Activated T-cell treated with anti-CD3 and anti-CD28 coated beads, Interleukin-2, amount 50 U/mL, for 72 hours (primary cell): Measurements from ENCODE around the gene CAMK1D. TPM values are rescaled to one million over a fixed set of nuclear protein-coding genes. Genes with fewer than 3 reads are reported as not detected.
"Not testable (repeated sequence)": the region's sequence is repeated elsewhere in the genome, so short reads cannot be mapped to it uniquely, and the experiment has no call there.

ENCODE experiments used
- ATAC-seq, 2 donors: fragments of 150-1000 bp; cut with Tn5 transposase; replicated peaks in 1 of 2; 2 replicates each; pipeline ENCODE4 v1.10.0; 2021; ENCODE audit warnings: moderate library complexity in 2 of 2, mild to moderate bottlenecking in 1 of 2
- DNase-seq, 2 donors: peaks; one replicate each; pipeline ENCODE4 v3.0.0; 2021 to 2022; ENCODE audit warnings: mixed read lengths in 1 of 2
- H3K27ac Mint-ChIP-seq: one replicate; pipeline ENCODE4 v1.8.0; 2022; ENCODE audit warnings: mild to moderate bottlenecking, moderate library complexity, mixed read lengths
- H3K27me3 Mint-ChIP-seq: one replicate; pipeline ENCODE4 v1.8.0; 2022; ENCODE audit warnings: low read depth, mixed read lengths
- H3K36me3 Mint-ChIP-seq, 2 donors: one replicate each; pipeline ENCODE4 v1.8.0; 2022; ENCODE audit warnings: mixed read lengths in 2 of 2, mild to moderate bottlenecking in 1 of 2; ENCODE audit not compliant: insufficient read depth in 2 of 2
- H3K4me1 Mint-ChIP-seq: one replicate; pipeline ENCODE4 v1.8.0; 2022; ENCODE audit warnings: low read depth, mixed read lengths
- H3K4me3 Mint-ChIP-seq, 2 donors: one replicate each; pipeline ENCODE4 v1.8.0; 2022; ENCODE audit warnings: mild to moderate bottlenecking in 2 of 2, mixed read lengths in 2 of 2, moderate library complexity in 2 of 2
- H3K9me3 Mint-ChIP-seq, 2 donors: one replicate each; pipeline ENCODE4 v1.8.0; 2022; ENCODE audit warnings: mixed read lengths in 2 of 2
- total RNA-seq, 2 donors: library from RNA; stranded (reverse); gene quantifications; one replicate each; pipeline ENCODE4 v1.2.3, GENCODE V29; 2022

Gene CAMK1D
- total RNA-seq, 2 donors from 2014 or later = 19.9 to 25.3 TPM

DNA sequence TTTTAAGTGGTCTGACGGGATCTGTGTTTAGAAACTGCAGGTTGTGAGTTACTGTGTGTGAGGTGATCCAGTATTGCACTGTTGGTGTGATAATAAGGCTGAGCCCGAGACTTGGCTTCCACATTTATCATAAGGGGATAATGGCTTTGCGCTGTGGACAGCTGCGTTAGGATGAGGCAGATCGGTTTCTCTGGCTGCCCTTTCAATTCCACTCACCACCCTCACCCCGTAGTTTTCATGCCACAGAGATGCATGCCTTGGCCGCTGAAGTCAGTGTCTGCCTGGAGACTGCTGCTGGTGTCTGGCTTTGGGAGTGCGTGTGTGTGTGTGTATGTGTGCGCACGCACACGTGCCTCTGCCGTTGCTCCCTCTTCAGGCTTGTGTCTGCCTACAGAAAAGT is 379.1 kb downstream of the CAMK1D start:
- H3K4me3 Mint-ChIP-seq = no peak overlapping the region
- ATAC-seq = no peak
- peaks cover 0 to 2% of the 10 kb centered on the region in 2 donors for H3K36me3 Mint-ChIP-seq
- H3K4me1 Mint-ChIP-seq = peaks cover 29% of the 10 kb centered on the region
- no peak overlapping the region for H3K27ac Mint-ChIP-seq
- H3K27me3 Mint-ChIP-seq = no peaks in the 10 kb centered on the region
- H3K9me3 Mint-ChIP-seq = no peaks in the 10 kb centered on the region
- DNase-seq = no peak

GRCh38 chr10:12729885-12730284 is 380.5 kb downstream of the CAMK1D start:
- DNase-seq = peak; percentile 21 to 44
- H3K4me3 Mint-ChIP-seq = no peak overlapping the region
- no peak overlapping the region for H3K27ac Mint-ChIP-seq
- H3K27me3 Mint-ChIP-seq = no peaks in the 10 kb centered on the region
- no peak for ATAC-seq
- H3K4me1 Mint-ChIP-seq = peaks cover 18% of the 10 kb centered on the region
- H3K36me3 Mint-ChIP-seq = peaks cover 0 to 2% of the 10 kb centered on the region in 2 donors
- no peaks in the 10 kb centered on the region for H3K9me3 Mint-ChIP-seq

- no peak for DNase-seq
- H3K4me3 Mint-ChIP-seq = no peak overlapping the region
- H3K27ac Mint-ChIP-seq = no peak overlapping the region
- no peaks in the 10 kb centered on the region for H3K27me3 Mint-ChIP-seq
- no peaks in the 10 kb centered on the region for H3K9me3 Mint-ChIP-seq
- H3K4me1 Mint-ChIP-seq = peaks cover 11% of the 10 kb centered on the region
- ATAC-seq = no peak
- H3K36me3 Mint-ChIP-seq = no peaks in the 10 kb centered on the region
Measured at GRCh38 chr10:12730809-12731519, 381.6 kb downstream of the CAMK1D start.

- H3K27ac Mint-ChIP-seq = no peak overlapping the region
- no peaks in the 10 kb centered on the region for H3K9me3 Mint-ChIP-seq
- ATAC-seq = no peak
- no peaks in the 10 kb centered on the region for H3K4me1 Mint-ChIP-seq
- no peaks in the 10 kb centered on the region for H3K36me3 Mint-ChIP-seq
- H3K4me3 Mint-ChIP-seq = no peak overlapping the region
- no peaks in the 10 kb centered on the region for H3K27me3 Mint-ChIP-seq
- DNase-seq = no peak
Measured at GRCh38 chr10:12733271-12733670, 383.9 kb downstream of the CAMK1D start.

GRCh38 chr10:12735843-12736462 is 386.6 kb downstream of the CAMK1D start:
- no peak overlapping the region for H3K27ac Mint-ChIP-seq
- H3K9me3 Mint-ChIP-seq = no peaks in the 10 kb centered on the region
- H3K36me3 Mint-ChIP-seq = no peaks in the 10 kb centered on the region
- ATAC-seq = no peak
- DNase-seq = no peak
- no peak overlapping the region for H3K4me3 Mint-ChIP-seq
- no peaks in the 10 kb centered on the region for H3K27me3 Mint-ChIP-seq
- no peaks in the 10 kb centered on the region for H3K4me1 Mint-ChIP-seq

GRCh38 chr10:12740813-12741212 is 391.5 kb downstream of the CAMK1D start:
- H3K36me3 Mint-ChIP-seq = no peaks in the 10 kb centered on the region
- H3K27me3 Mint-ChIP-seq = no peaks in the 10 kb centered on the region
- DNase-seq (no peak), ATAC-seq (no peak)
- H3K9me3 Mint-ChIP-seq = no peaks in the 10 kb centered on the region
- H3K27ac Mint-ChIP-seq = no peak overlapping the region
- no peaks in the 10 kb centered on the region for H3K4me1 Mint-ChIP-seq
- H3K4me3 Mint-ChIP-seq = no peak overlapping the region

DNA sequence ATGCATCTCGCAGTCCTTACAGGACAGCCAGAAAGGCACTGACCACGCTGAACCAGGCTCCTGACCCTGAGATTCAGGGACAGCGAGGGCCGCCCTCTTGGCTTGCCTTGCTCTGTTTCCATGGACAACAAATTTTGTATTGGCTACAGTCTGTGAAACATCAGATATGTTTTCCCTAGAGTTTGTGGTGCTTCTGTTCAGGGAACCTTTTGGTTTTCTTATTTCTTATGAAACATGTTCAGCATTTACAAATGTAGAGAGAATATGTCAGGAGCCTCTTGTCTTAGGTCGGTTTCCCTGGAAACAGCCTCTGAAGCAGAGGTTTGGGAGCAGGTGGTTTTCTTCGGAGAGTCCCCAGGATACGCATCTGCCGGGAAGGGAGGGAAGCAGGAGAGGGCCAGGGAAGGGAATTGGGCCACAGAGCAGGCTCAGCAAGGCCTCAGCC is 392.0 kb downstream of the CAMK1D start:
- H3K4me1 Mint-ChIP-seq = no peaks in the 10 kb centered on the region
- no peaks in the 10 kb centered on the region for H3K36me3 Mint-ChIP-seq
- no peak overlapping the region for H3K27ac Mint-ChIP-seq
- no peaks in the 10 kb centered on the region for H3K27me3 Mint-ChIP-seq
- no peak for DNase-seq
- no peaks in the 10 kb centered on the region for H3K9me3 Mint-ChIP-seq
- no peak overlapping the region for H3K4me3 Mint-ChIP-seq
- no peak for ATAC-seq

DNA sequence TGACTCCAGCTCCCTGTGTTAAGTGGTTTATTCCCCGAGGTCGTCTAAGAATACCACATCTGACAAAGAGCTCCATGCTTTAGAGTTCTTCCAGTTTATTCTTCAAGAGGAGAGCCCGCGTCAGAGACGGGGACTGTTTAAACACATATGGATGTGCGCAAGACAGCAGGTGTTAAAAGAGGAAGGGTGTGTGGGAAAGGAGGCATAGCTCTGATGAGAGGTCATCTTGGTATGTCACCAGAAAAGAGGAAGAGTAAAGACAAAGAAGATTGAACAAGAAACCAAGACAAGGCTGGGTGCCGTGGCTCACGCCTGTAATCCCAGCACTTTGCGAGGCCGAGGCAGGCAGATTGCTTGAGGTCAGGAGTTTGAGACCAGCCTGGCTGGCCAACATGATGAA is 393.4 kb downstream of the CAMK1D start:
- no peak for DNase-seq
- no peaks in the 10 kb centered on the region for H3K9me3 Mint-ChIP-seq
- H3K27me3 Mint-ChIP-seq = no peaks in the 10 kb centered on the region
- H3K27ac Mint-ChIP-seq = no peak overlapping the region
- no peaks in the 10 kb centered on the region for H3K36me3 Mint-ChIP-seq
- H3K4me3 Mint-ChIP-seq = no peak overlapping the region
- no peaks in the 10 kb centered on the region for H3K4me1 Mint-ChIP-seq
- ATAC-seq = no peak

DNA sequence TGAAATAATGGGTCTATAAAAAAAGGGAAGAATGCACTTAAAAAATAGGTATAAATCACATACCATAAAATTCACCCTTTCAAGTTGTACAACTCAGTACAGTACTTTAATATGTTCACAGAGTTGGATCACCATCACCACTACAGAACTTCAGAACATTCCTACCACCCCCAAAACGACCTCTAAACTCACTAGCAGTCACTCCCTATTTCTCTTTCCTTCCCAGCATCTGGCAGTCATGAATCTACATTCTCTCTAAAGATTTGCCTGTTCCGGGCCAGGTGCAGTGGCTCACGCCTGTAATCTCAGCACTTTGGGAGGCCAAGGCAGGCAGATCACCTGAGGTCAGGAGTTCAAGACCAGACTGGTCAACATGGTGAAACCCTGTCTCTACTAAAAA is 394.1 kb downstream of the CAMK1D start:
- DNase-seq, H3K4me1 Mint-ChIP-seq, H3K36me3 Mint-ChIP-seq, H3K27ac Mint-ChIP-seq, H3K9me3 Mint-ChIP-seq, H3K4me3 Mint-ChIP-seq, H3K27me3 Mint-ChIP-seq, ATAC-seq: not testable (repeated sequence)

DNA sequence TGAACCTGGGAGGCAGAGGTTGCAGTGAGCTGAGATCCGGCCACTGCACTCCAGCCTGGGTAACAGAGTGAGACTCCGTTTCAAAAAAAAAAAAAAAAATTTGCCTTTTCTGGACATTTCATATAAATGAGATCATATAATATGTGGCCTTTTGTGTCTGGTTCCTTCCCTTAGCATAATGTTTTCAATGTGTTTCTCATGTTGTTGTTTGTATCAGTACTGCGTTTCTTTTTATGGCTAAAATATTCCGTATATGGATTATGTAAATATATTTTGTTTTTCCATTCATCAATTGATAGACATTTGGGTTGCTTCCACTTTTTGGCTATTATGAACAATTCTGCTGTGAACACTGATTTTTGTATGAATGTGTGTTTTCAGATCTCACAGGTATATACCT is 394.6 kb downstream of the CAMK1D start:
- H3K4me3 Mint-ChIP-seq = no peak overlapping the region
- no peaks in the 10 kb centered on the region for H3K9me3 Mint-ChIP-seq
- no peaks in the 10 kb centered on the region for H3K27me3 Mint-ChIP-seq
- no peak for DNase-seq
- no peak overlapping the region for H3K27ac Mint-ChIP-seq
- ATAC-seq = no peak
- no peaks in the 10 kb centered on the region for H3K36me3 Mint-ChIP-seq
- no peaks in the 10 kb centered on the region for H3K4me1 Mint-ChIP-seq

DNA sequence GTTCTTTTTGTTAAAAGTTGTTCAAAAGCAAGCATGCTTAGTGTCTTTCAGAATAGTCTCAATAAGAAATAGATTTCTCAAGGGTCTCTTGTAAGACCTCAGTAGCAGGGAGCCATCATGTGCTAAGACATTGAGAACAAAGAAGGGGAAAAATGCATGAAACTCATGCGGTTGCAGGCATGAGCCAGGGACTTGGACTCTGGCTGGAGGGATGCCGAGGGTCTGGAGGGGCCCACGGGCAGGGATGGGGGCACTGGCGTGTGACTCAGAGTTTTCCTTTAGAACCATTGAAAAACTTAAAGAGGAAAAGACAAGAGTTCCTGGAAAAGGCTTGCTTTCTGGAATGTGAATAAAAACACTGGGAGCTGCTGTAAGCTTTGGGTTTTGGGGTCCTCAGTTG is 398.8 kb downstream of the CAMK1D start:
- no peaks in the 10 kb centered on the region for H3K4me1 Mint-ChIP-seq
- H3K36me3 Mint-ChIP-seq = no peaks in the 10 kb centered on the region
- no peak overlapping the region for H3K4me3 Mint-ChIP-seq
- no peak overlapping the region for H3K27ac Mint-ChIP-seq
- DNase-seq = no peak
- no peak for ATAC-seq
- H3K27me3 Mint-ChIP-seq = no peaks in the 10 kb centered on the region
- H3K9me3 Mint-ChIP-seq = no peaks in the 10 kb centered on the region

DNA sequence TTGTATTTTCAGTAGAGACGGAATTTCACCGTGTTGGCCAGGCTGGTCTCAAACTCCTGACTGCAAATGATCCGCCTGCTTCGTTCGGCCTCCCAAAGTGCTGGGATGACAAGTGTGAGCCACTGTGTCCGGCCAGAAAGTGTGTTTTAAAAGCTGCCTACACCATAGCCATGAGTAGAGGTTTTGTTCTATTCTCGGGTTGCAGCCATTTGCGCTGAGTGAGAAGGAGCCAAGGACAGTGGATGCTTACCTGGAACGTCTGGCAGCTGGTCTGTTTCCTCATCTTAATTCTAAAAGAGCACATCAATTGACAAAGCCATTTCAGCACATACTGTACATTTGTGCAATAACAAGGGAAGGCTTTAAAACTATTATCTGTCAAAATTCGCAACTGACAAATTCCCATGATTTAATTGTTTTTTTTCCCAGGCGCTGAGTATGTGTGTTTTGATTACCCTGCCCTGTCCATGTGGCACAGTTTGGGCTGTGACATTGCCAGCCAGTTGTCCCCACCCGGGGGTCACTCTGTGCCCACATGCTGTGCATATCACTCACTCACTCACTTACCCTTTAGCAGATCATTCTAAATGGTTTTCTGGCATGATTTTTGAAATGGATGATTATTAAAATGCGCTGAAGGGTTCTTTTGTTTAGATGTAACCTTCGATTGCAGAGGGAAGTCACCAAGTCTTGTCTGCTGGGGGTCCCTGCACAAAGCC is 400.6 kb downstream of the CAMK1D start:
- H3K36me3 Mint-ChIP-seq = no peaks in the 10 kb centered on the region
- H3K27ac Mint-ChIP-seq = no peak overlapping the region
- H3K9me3 Mint-ChIP-seq = no peaks in the 10 kb centered on the region
- no peak overlapping the region for H3K4me3 Mint-ChIP-seq
- DNase-seq (no peak), ATAC-seq (no peak)
- no peaks in the 10 kb centered on the region for H3K4me1 Mint-ChIP-seq
- H3K27me3 Mint-ChIP-seq = no peaks in the 10 kb centered on the region

- Mint-ChIP-seq H3K4me3 (no peak overlapping the region), H3K4me1 (no peaks in the 10 kb centered on the region), H3K27ac (no peak overlapping the region), H3K9me3 (no peaks in the 10 kb centered on the region), H3K27me3 (no peaks in the 10 kb centered on the region), H3K36me3 (no peaks in the 10 kb centered on the region)
- ATAC-seq (no peak), DNase-seq (no peak)
Measured at GRCh38 chr10:12750526-12751201, 401.3 kb downstream of the CAMK1D start.
